HepG2 (cell line): ENCODE data around the gene PERCC1. TPM values are rescaled to one million over a fixed set of nuclear protein-coding genes. Genes with fewer than 3 reads are reported as not detected.

Source experiments
- ATAC-seq: fragments of 200-7000 bp; cut with Tn5 transposase; 3 replicates; pipeline ENCODE4 v1.9.1; 2020; ENCODE audit warnings: mild to moderate bottlenecking, moderate library complexity
- BruUV-seq: library from RNA; stranded (reverse); fragments of 400-500 nt; replicated peaks from 2 replicates; lab custom pipeline; 2021; lab: Mats Ljungman, UMichigan
- CTCF ChIA-PET: fragments of 300-600 bp; formaldehyde crosslinking; extraction: SDS; loops from one replicate; lab custom pipeline; 2021; ENCODE audit warnings: low total read pairs, inconsistent platforms, low intra/inter-chr PET ratio; lab: Yijun Ruan, JAX
- POLR2A ChIA-PET: fragments of 350-600 bp; sonication (Branson Sonifier 250); formaldehyde crosslinking; loops from one replicate; lab custom pipeline; 2020; ENCODE audit warnings: antibody characterized with exemption, inconsistent platforms; lab: Yijun Ruan, JAX
- DNase-seq: peaks from one replicate; pipeline ENCODE4 v3.0.0-alpha.2; 2015; ENCODE audit warnings: low spot score
- FAIRE-seq: peaks from 3 replicates; lab custom pipeline; 2011; peaks lifted over from hg19 to GRCh38; lab: Jason Lieb, UNC
- H2AFZ ChIP-seq: one replicate; pipeline ENCODE4 v1.6.1; 2011; ENCODE audit warnings: low read length, inconsistent platforms
- H3K27ac ChIP-seq: fragments of 300-600 bp; 3 replicates; pipeline ENCODE4 v1.8.0; 2011; ENCODE audit warnings: mixed run types, mild to moderate bottlenecking, mixed read lengths, low read length, inconsistent platforms; ENCODE audit not compliant: insufficient read depth; ENCODE audit errors: extremely low read length
- H3K27me3 ChIP-seq, 2 experiments: fragments of 200-600 bp in 1 of 2; 2 replicates in 1 of 2; 3 replicates in 1 of 2; pipeline versions ENCODE4 v1.6.0 to v1.8.0; 2011; ENCODE audit warnings: low read length in 2 of 2, mild to moderate bottlenecking in 2 of 2, moderate library complexity in 2 of 2, inconsistent platforms in 1 of 2; ENCODE audit not compliant: insufficient read depth in 2 of 2, control insufficient read depth in 1 of 2
- H3K36me3 ChIP-seq, 2 experiments: fragments of 200-600 bp in 1 of 2; replicated peaks in 1 of 2; 2 replicates in 1 of 2; 3 replicates in 1 of 2; pipeline versions ENCODE4 v1.5.1 to v1.8.0; 2011; ENCODE audit warnings: low read length in 2 of 2, inconsistent platforms in 1 of 2; ENCODE audit not compliant: insufficient read depth in 2 of 2, control insufficient read depth in 1 of 2
- H3K4me1 ChIP-seq: 2 replicates; pipeline ENCODE4 v1.5.1; 2012; ENCODE audit warnings: low read length, inconsistent platforms; ENCODE audit not compliant: insufficient read depth
- H3K4me2 ChIP-seq: 2 replicates; pipeline ENCODE4 v1.6.0; 2011; ENCODE audit warnings: low read depth, low read length, inconsistent platforms
- H3K4me3 ChIP-seq, 3 experiments: fragments of 200-600 bp in 1 of 3; sonication (generic), shearing (Covaris generic) in 1 of 3; replicated peaks in 1 of 3; 2 replicates each; pipeline ENCODE4 v1.5.1; 2011 to 2016; ENCODE audit warnings: low read length in 3 of 3, inconsistent platforms in 2 of 3, low read depth in 2 of 3, mild to moderate bottlenecking in 2 of 3, control low read depth in 1 of 3, mixed read lengths in 1 of 3; ENCODE audit not compliant: insufficient read depth in 1 of 3
- H3K79me2 ChIP-seq: one replicate; pipeline ENCODE4 v1.6.1; 2011; ENCODE audit warnings: low read length, inconsistent platforms; ENCODE audit not compliant: insufficient read depth
- H3K9ac ChIP-seq: 2 replicates; pipeline ENCODE4 v1.6.0; 2011; ENCODE audit warnings: mild to moderate bottlenecking, low read depth, low read length, inconsistent platforms; ENCODE audit not compliant: insufficient read depth
- H3K9me3 ChIP-seq: 2 replicates; pipeline ENCODE4 v1.5.1; 2012; ENCODE audit warnings: mild to moderate bottlenecking, low read length
- H4K20me1 ChIP-seq: 2 replicates; pipeline ENCODE4 v1.6.0; 2011; ENCODE audit warnings: inconsistent platforms, mild to moderate bottlenecking, low read length, moderate library complexity; ENCODE audit not compliant: insufficient read depth
- BRD4 ChIP-seq: sonication (generic); formaldehyde crosslinking; IDR thresholded peaks from 2 replicates; pipeline ENCODE4 v1.4.0; 2020; ENCODE audit warnings: missing genetic modification reagents
- HMG20A ChIP-seq: IDR thresholded peaks from 2 replicates; pipeline ENCODE4 v1.6.1; 2016; ENCODE audit warnings: borderline replicate concordance
- HNRNPUL1 ChIP-seq: fragments of 200-400 bp; formaldehyde crosslinking; IDR thresholded peaks from 2 replicates; pipeline ENCODE4 v1.6.1; 2017; ENCODE audit warnings: low read depth, mild to moderate bottlenecking, low read length, moderate library complexity
- SMAD1 ChIP-seq: sonication (generic); formaldehyde crosslinking; IDR thresholded peaks from 2 replicates; pipeline ENCODE4 v1.4.0; 2020; ENCODE audit warnings: missing genetic modification reagents, low read depth, mild to moderate bottlenecking, borderline replicate concordance
- SMARCC2 ChIP-seq: fragments of 450-650 bp; IDR thresholded peaks from 2 replicates; pipeline ENCODE4 v1.6.1; 2017; ENCODE audit warnings: antibody characterized with exemption, mild to moderate bottlenecking
- TRIM24 ChIP-seq: sonication (generic); formaldehyde crosslinking; IDR thresholded peaks from 2 replicates; pipeline ENCODE4 v1.8.0; 2022; ENCODE audit warnings: mild to moderate bottlenecking, missing genetic modification reagents
- WGBS: methylation state at CpG from one replicate; pipeline ENCODE4 v1.1.6; 2017; ENCODE audit warnings: low lambda C conversion rate; 5-methylcytosine and 5-hydroxymethylcytosine counted together
- in situ Hi-C: cut with HindIII; loops from 2 replicates; pipeline ENCODE4 v1.10.0; 2017; ENCODE audit warnings: low pct_unique_long_range_greater_than_20kb; ENCODE audit not compliant: extremely low pct_ligation_motif_present
- intact Hi-C: fragments of 100-400 bp; cut with micrococcal nuclease; formaldehyde crosslinking; loops from one replicate; pipeline ENCODE4 v1.10.0; 2022; ENCODE audit not compliant: unreplicated experiment
- polyA plus RNA-seq, 8 experiments: library from polyadenylated mRNA; depleted of rRNA in 3 of 8; stranded (reverse) in 7 of 8; unstranded in 1 of 8; fragments of >200 nt; fragmentation: Illumina TruSeq in 4 of 8; extraction: Trizol in 4 of 8; gene quantifications; 2 replicates each; pipeline versions ENCODE4 v1.2.1 to v1.2.3, GENCODE V29; 2011 to 2016; ENCODE audit warnings: low read depth in 4 of 8, missing spikeins in 1 of 8, mixed read lengths in 1 of 8; ENCODE audit not compliant: insufficient read depth in 1 of 8
- total RNA-seq, 5 experiments: library from RNA; depleted of rRNA; stranded (reverse); fragments of >200 nt; fragmentation: Illumina TruSeq; extraction: Trizol; gene quantifications; 2 replicates each; pipeline ENCODE4 v1.2.3, GENCODE V29; 2016; ENCODE audit warnings: low read depth in 1 of 5
- TF ChIP-seq, protein P1 (sequence below): sonication (generic); formaldehyde crosslinking; IDR thresholded peaks from 2 replicates; pipeline ENCODE4 v1.4.0; 2020; ENCODE audit warnings: missing genetic modification reagents
- TF ChIP-seq, protein P2 (sequence below): sonication (generic); formaldehyde crosslinking; IDR thresholded peaks from 2 replicates; pipeline ENCODE4 v1.4.0; 2020; ENCODE audit warnings: mild to moderate bottlenecking, missing genetic modification reagents
- TF ChIP-seq, protein P3 (sequence below): sonication (generic); formaldehyde crosslinking; conservative IDR thresholded peaks from 2 replicates; pipeline ENCODE4 v1.8.0; 2022; ENCODE audit warnings: mild to moderate bottlenecking, moderate library complexity, missing genetic modification reagents
- TF ChIP-seq, protein P4 (sequence below): sonication (generic); formaldehyde crosslinking; IDR thresholded peaks from 2 replicates; pipeline ENCODE4 v1.5.0; 2020; ENCODE audit warnings: mild to moderate bottlenecking, missing genetic modification reagents, moderate library complexity

Gene PERCC1
- total and polyA plus RNA-seq, 2 of the 13 experiments (the other 11 are each of a cell fraction or from before 2014, with no cell fraction given): 0.15 TPM; not detected in 1

- no peak overlapping the region for H3K27ac ChIP-seq
- no TSS peak for BruUV-seq
- H4K20me1 ChIP-seq: no peaks in the 10 kb centered on the region
- H3K79me2 ChIP-seq: no peaks in the 10 kb centered on the region
- peaks cover 28% of the 10 kb centered on the region for H3K4me1 ChIP-seq
- POLR2A ChIA-PET: no interaction called here
- no peaks in the 10 kb centered on the region for H3K9me3 ChIP-seq
- CTCF ChIA-PET: no interaction called here
- H3K4me2 ChIP-seq: no peak overlapping the region
- ATAC-seq (peak; percentile 30), DNase-seq (no peak)
- TF ChIP-seq TRIM24 (no peak), BRD4 (CRISPR knock-in tag) (no peak), HNRNPUL1 (no peak), SMARCC2 (no peak), SMAD1 (CRISPR knock-in tag) (no peak), HMG20A (CRISPR knock-in tag) (no peak)
- TF ChIP-seq, protein P1, sequence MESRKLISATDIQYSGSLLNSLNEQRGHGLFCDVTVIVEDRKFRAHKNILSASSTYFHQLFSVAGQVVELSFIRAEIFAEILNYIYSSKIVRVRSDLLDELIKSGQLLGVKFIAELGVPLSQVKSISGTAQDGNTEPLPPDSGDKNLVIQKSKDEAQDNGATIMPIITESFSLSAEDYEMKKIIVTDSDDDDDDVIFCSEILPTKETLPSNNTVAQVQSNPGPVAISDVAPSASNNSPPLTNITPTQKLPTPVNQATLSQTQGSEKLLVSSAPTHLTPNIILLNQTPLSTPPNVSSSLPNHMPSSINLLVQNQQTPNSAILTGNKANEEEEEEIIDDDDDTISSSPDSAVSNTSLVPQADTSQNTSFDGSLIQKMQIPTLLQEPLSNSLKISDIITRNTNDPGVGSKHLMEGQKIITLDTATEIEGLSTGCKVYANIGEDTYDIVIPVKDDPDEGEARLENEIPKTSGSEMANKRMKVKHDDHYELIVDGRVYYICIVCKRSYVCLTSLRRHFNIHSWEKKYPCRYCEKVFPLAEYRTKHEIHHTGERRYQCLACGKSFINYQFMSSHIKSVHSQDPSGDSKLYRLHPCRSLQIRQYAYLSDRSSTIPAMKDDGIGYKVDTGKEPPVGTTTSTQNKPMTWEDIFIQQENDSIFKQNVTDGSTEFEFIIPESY (CRISPR knock-in tag): peak; percentile 85
- TF ChIP-seq, protein P2, sequence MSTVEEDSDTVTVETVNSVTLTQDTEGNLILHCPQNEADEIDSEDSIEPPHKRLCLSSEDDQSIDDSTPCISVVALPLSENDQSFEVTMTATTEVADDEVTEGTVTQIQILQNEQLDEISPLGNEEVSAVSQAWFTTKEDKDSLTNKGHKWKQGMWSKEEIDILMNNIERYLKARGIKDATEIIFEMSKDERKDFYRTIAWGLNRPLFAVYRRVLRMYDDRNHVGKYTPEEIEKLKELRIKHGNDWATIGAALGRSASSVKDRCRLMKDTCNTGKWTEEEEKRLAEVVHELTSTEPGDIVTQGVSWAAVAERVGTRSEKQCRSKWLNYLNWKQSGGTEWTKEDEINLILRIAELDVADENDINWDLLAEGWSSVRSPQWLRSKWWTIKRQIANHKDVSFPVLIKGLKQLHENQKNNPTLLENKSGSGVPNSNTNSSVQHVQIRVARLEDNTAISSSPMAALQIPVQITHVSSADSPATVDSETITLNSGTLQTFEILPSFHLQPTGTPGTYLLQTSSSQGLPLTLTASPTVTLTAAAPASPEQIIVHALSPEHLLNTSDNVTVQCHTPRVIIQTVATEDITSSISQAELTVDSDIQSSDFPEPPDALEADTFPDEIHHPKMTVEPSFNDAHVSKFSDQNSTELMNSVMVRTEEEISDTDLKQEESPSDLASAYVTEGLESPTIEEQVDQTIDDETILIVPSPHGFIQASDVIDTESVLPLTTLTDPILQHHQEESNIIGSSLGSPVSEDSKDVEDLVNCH: no peak
- TF ChIP-seq, protein P3, sequence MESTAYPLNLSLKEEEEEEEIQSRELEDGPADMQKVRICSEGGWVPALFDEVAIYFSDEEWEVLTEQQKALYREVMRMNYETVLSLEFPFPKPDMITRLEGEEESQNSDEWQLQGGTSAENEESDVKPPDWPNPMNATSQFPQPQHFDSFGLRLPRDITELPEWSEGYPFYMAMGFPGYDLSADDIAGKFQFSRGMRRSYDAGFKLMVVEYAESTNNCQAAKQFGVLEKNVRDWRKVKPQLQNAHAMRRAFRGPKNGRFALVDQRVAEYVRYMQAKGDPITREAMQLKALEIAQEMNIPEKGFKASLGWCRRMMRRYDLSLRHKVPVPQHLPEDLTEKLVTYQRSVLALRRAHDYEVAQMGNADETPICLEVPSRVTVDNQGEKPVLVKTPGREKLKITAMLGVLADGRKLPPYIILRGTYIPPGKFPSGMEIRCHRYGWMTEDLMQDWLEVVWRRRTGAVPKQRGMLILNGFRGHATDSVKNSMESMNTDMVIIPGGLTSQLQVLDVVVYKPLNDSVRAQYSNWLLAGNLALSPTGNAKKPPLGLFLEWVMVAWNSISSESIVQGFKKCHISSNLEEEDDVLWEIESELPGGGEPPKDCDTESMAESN (CRISPR knock-in tag): no peak
- TF ChIP-seq, protein P4, sequence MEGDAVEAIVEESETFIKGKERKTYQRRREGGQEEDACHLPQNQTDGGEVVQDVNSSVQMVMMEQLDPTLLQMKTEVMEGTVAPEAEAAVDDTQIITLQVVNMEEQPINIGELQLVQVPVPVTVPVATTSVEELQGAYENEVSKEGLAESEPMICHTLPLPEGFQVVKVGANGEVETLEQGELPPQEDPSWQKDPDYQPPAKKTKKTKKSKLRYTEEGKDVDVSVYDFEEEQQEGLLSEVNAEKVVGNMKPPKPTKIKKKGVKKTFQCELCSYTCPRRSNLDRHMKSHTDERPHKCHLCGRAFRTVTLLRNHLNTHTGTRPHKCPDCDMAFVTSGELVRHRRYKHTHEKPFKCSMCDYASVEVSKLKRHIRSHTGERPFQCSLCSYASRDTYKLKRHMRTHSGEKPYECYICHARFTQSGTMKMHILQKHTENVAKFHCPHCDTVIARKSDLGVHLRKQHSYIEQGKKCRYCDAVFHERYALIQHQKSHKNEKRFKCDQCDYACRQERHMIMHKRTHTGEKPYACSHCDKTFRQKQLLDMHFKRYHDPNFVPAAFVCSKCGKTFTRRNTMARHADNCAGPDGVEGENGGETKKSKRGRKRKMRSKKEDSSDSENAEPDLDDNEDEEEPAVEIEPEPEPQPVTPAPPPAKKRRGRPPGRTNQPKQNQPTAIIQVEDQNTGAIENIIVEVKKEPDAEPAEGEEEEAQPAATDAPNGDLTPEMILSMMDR (CRISPR knock-in tag): 0 out of 2 replicates have a peak, but pooled peaks have one; percentile 11
- TF ChIP-seq, all 625 proteins: peak for 2
- in situ Hi-C loops: no loop called here
- H3K9ac ChIP-seq: no peak overlapping the region
- no peak for FAIRE-seq
- intact Hi-C loops: no loop called here
- peaks cover 6 to 10% of the 10 kb centered on the region in 2 experiments; a peak in 4 of 5 replicates for H3K27me3 ChIP-seq
- no peak overlapping the region for H3K4me3 ChIP-seq
- WGBS: 94% methylated on average over 9 of the region's 38 CpGs
- H3K36me3 ChIP-seq: no peaks in the 10 kb centered on the region; a peak in 1 of 5 replicates
- no peak overlapping the region for H2AFZ ChIP-seq
Observed at GRCh38 chr16:1443403-1443973, 12.6 kb downstream of the PERCC1 start.
